Measurements from ENCODE around the gene PNPLA6. TPM values are rescaled to one million over a fixed set of nuclear protein-coding genes. Genes with fewer than 3 reads are reported as not detected.

Gene PNPLA6
- total and polyA plus RNA-seq, 4 experiments from 2014 or later, result 4.7 to 169 (median 90.8) TPM

DNA sequence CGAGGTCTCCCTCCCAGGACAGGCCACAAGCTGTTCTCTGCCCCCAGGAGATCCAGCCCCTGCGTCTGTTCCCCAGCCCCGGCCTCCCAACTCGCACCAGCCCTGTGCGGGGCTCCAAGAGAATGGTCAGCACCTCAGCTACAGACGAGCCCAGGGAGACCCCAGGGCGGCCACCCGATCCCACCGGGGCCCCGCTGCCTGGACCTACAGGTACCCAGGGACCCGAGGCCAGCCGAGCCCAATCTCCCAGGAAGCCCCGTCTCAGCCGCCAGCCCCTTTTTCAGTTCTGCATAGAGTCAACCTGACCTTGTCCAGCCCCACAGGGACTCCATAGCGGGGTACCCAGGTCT lies 5.9 kb downstream of the PNPLA6 start:
- Histone ChIP-seq H3K36me3 (ENCODE audit: insufficient read depth, low read length) (peaks cover 4% of the 10 kb centered on the region), H3K9me3 (ENCODE audit: control insufficient read depth in 1 of 2, low read length in 2 of 2) (no peaks in the 10 kb centered on the region), H3K4me3 (ENCODE audit: low read length in 2 of 2) (no peak overlapping the region), H3K4me1 (ENCODE audit: insufficient read depth, low read length) (peaks cover 7% of the 10 kb centered on the region), H3K27ac (ENCODE audit: low read depth, low read length) (no peak overlapping the region), H3K27me3 (ENCODE audit: insufficient read depth, low read length) (no peaks in the 10 kb centered on the region)
- intact Hi-C loops (cut with micrococcal nuclease), result no loop called here
- Mint-ChIP-seq H3K27me3 (no peaks in the 10 kb centered on the region), H3K36me3 (peaks cover 25 to 43% of the 10 kb centered on the region in 2 donors), H3K4me1 (peaks cover 7 to 26% (median 15%) of the 10 kb centered on the region in 4 donors), H3K9me3 (no peaks in the 10 kb centered on the region), H3K4me3 (no peak overlapping the region), H3K27ac (no peak overlapping the region)
- POLR2A ChIA-PET (ENCODE audit: partially characterized antibody), result no interaction called here
- CTCF ChIA-PET (ENCODE audit: partially characterized antibody), result no interaction called here
- DNase-seq, result peak in 1 of 5 donors; percentile 23

DNA sequence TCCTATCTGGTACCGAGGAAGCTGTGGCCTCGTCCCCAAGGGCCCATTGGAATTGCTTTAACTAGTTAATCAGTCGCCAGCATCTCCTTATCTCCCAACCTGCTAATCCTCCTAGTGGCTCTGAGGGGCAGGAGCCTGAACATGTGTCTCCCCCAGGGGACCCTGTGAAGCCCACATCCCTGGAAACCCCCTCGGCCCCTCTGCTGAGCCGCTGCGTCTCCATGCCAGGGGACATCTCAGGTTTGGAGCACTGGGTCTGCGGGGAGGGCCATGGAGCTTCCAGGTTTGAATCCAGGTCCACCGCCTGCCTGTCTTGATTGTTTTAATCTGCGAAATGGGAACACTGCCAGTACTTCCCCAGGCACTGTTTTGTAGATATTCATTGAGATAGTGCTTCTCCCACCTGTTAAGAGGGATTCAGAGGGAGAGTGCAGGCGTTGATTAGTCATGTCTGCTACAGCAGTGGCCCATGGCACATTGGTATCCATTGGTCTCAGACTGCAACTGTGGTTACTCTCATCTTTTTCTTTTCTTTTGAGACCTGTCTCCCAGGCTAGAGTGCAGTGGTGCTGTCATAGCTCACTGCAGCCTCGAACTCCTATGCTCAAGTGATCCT lies 6.4 kb downstream of the PNPLA6 start:
- Mint-ChIP-seq H3K4me1 (peaks cover 5 to 21% (median 12%) of the 10 kb centered on the region in 4 donors), H3K27ac (no peak overlapping the region), H3K27me3 (no peaks in the 10 kb centered on the region), H3K36me3 (peaks cover 25 to 41% of the 10 kb centered on the region in 2 donors), H3K4me3 (no peak overlapping the region), H3K9me3 (no peaks in the 10 kb centered on the region)
- POLR2A ChIA-PET (ENCODE audit: partially characterized antibody), result no interaction called here
- CTCF ChIA-PET (ENCODE audit: partially characterized antibody), result interaction anchor here (0.7 kb wide), 1 partner anchor 44 kb away, joined by 3 read pairs; no protein-coding TSS in a partner anchor
- intact Hi-C loops (cut with micrococcal nuclease), result no loop called here
- Histone ChIP-seq H3K27me3 (ENCODE audit: insufficient read depth, low read length) (no peaks in the 10 kb centered on the region), H3K4me3 (ENCODE audit: low read length in 2 of 2) (no peak overlapping the region), H3K9me3 (ENCODE audit: control insufficient read depth in 1 of 2, low read length in 2 of 2) (no peaks in the 10 kb centered on the region), H3K36me3 (ENCODE audit: insufficient read depth, low read length) (peaks cover 4% of the 10 kb centered on the region), H3K4me1 (ENCODE audit: insufficient read depth, low read length) (peaks cover 3% of the 10 kb centered on the region), H3K27ac (ENCODE audit: low read depth, low read length) (no peak overlapping the region)
- peak in 1 of 5 donors; percentile 11 for DNase-seq

GRCh38 chr19:7542556-7543348 lies 7.2 kb downstream of the PNPLA6 start:
- H3K9me3 ChIP-seq (ENCODE audit: control insufficient read depth in 1 of 2, low read length in 2 of 2), result no peaks in the 10 kb centered on the region
- POLR2A ChIA-PET (ENCODE audit: partially characterized antibody), result no interaction called here
- CTCF ChIA-PET (ENCODE audit: partially characterized antibody), result no interaction called here

GRCh38 chr19:7544626-7545025 lies 9.1 kb downstream of the PNPLA6 start:
- intact Hi-C loops (cut with micrococcal nuclease), result no loop called here
- no peaks in the 10 kb centered on the region for H3K9me3 Mint-ChIP-seq
- ChIA-PET CTCF (ENCODE audit: partially characterized antibody) (no interaction called here), POLR2A (ENCODE audit: partially characterized antibody) (interaction anchor here (0.6 to 0.8 kb wide), 2 partner anchors 23 to 216 kb away, joined by 3 to 4 read pairs; no protein-coding TSS in a partner anchor)
- no peaks in the 10 kb centered on the region for H3K27me3 ChIP-seq (ENCODE audit: insufficient read depth, low read length)
- H3K27ac ChIP-seq (ENCODE audit: low read depth, low read length), result no peak overlapping the region
- H3K4me1 ChIP-seq (ENCODE audit: insufficient read depth, low read length), result no peaks in the 10 kb centered on the region
- peaks cover 5 to 13% (median 6%) of the 10 kb centered on the region in 4 donors for H3K4me1 Mint-ChIP-seq
- H3K27ac Mint-ChIP-seq, result no peak overlapping the region
- H3K36me3 ChIP-seq (ENCODE audit: insufficient read depth, low read length), result peaks cover 4% of the 10 kb centered on the region
- H3K27me3 Mint-ChIP-seq, result no peaks in the 10 kb centered on the region
- no peak overlapping the region for H3K4me3 Mint-ChIP-seq
- H3K4me3 ChIP-seq (ENCODE audit: low read length in 2 of 2), result no peak overlapping the region
- H3K9me3 ChIP-seq (ENCODE audit: control insufficient read depth in 1 of 2, low read length in 2 of 2), result no peaks in the 10 kb centered on the region
- DNase-seq, result no peak
- peaks cover 22 to 38% of the 10 kb centered on the region in 2 donors for H3K36me3 Mint-ChIP-seq

More at GRCh38 chr19:7542556-7543348, 7.2 kb downstream of the PNPLA6 start:
- Mint-ChIP-seq H3K27me3 (no peaks in the 10 kb centered on the region), H3K27ac (peak overlapping the region in 1 of 7 donors; percentile 72), H3K4me3 (no peak overlapping the region), H3K9me3 (no peaks in the 10 kb centered on the region), H3K4me1 (peaks cover 5 to 17% (median 8%) of the 10 kb centered on the region in 4 donors), H3K36me3 (peaks cover 25 to 38% of the 10 kb centered on the region in 2 donors)
- Histone ChIP-seq H3K4me1 (ENCODE audit: insufficient read depth, low read length) (no peaks in the 10 kb centered on the region), H3K27ac (ENCODE audit: low read depth, low read length) (no peak overlapping the region), H3K36me3 (ENCODE audit: insufficient read depth, low read length) (peaks cover 4% of the 10 kb centered on the region), H3K4me3 (ENCODE audit: low read length in 2 of 2) (no peak overlapping the region), H3K27me3 (ENCODE audit: insufficient read depth, low read length) (no peaks in the 10 kb centered on the region)
- DNase-seq, result peak in 1 of 5 donors; percentile 19
- intact Hi-C loops (cut with micrococcal nuclease), result no loop called here

DNA sequence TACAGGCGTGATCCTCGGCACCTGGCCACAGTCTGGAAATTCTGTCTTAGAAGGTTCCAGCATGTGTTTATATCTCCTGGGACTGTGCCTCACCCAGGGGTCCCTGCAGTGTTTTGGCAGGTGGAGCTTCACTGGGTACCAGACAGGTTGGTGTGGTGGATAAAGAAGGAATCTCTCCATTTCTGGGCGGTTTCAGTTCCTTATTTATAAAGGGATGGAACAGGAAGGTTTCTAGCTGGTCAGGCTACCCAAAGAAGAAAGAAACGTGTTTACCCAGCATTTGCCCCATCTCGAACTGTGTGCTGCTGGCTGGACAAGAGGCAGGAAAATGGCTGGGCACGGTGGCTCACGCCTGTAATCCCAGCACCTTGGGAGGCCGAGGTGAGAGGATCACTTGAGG lies 9.8 kb downstream of the PNPLA6 start:
- peaks cover 4% of the 10 kb centered on the region for H3K36me3 ChIP-seq (ENCODE audit: insufficient read depth, low read length)
- H3K4me3 Mint-ChIP-seq, result no peak overlapping the region
- H3K9me3 Mint-ChIP-seq, result peaks cover 0 to 2% (median 0%) of the 10 kb centered on the region in 8 donors
- ChIA-PET CTCF (ENCODE audit: partially characterized antibody) (no interaction called here), POLR2A (ENCODE audit: partially characterized antibody) (no interaction called here)
- H3K4me1 ChIP-seq (ENCODE audit: insufficient read depth, low read length), result no peaks in the 10 kb centered on the region
- no peak overlapping the region for H3K27ac Mint-ChIP-seq
- intact Hi-C loops (cut with micrococcal nuclease), result no loop called here
- H3K4me3 ChIP-seq (ENCODE audit: low read length in 2 of 2), result no peak overlapping the region
- H3K9me3 ChIP-seq (ENCODE audit: control insufficient read depth in 1 of 2, low read length in 2 of 2), result no peaks in the 10 kb centered on the region
- H3K27me3 Mint-ChIP-seq, result no peaks in the 10 kb centered on the region
- H3K36me3 Mint-ChIP-seq, result peaks cover 23 to 34% of the 10 kb centered on the region in 2 donors
- no peak for DNase-seq
- peaks cover 5 to 10% (median 6%) of the 10 kb centered on the region in 4 donors for H3K4me1 Mint-ChIP-seq
- H3K27ac ChIP-seq (ENCODE audit: low read depth, low read length), result no peak overlapping the region
- no peaks in the 10 kb centered on the region for H3K27me3 ChIP-seq (ENCODE audit: insufficient read depth, low read length)

DNA sequence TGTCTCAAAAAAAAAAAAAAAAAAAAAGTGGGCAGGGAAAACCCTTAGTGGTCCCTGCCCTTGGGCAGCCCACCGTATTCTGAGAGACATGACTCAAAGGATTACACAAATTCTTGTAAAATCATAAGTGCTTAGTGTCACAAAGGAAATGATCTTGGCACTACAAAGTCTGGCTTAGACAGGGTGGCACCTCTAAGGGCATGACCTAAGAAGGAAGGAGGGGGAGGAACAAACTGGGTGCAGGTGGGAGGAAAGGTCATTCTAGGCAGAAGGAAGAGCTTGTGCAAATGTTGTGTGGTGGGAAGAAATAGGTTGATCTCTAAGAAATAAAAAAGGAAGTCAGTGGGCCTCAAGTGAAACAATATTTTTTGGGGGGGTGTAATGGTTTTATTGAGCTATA lies 10.4 kb downstream of the PNPLA6 start:
- H3K27me3 ChIP-seq (ENCODE audit: insufficient read depth, low read length), result no peaks in the 10 kb centered on the region
- peak in 1 of 5 donors; percentile 4 for DNase-seq
- intact Hi-C loops (cut with micrococcal nuclease), result no loop called here
- no peaks in the 10 kb centered on the region for H3K27me3 Mint-ChIP-seq
- H3K36me3 ChIP-seq (ENCODE audit: insufficient read depth, low read length), result peaks cover 4% of the 10 kb centered on the region
- ChIA-PET CTCF (ENCODE audit: partially characterized antibody) (interaction anchor here (1.2 to 1.5 kb wide), 2 partner anchors 22 to 23 kb away, joined by 3 to 4 read pairs; no protein-coding TSS in a partner anchor), POLR2A (ENCODE audit: partially characterized antibody) (no interaction called here)
- peaks cover 0 to 3% (median 0%) of the 10 kb centered on the region in 8 donors for H3K9me3 Mint-ChIP-seq
- no peaks in the 10 kb centered on the region for H3K9me3 ChIP-seq (ENCODE audit: control insufficient read depth in 1 of 2, low read length in 2 of 2)
- H3K4me3 Mint-ChIP-seq, result no peak overlapping the region
- H3K27ac Mint-ChIP-seq, result peak overlapping the region in 5 of 7 donors; percentile 5 to 91 (median 47)
- H3K4me1 Mint-ChIP-seq, result peaks cover 5 to 9% (median 6%) of the 10 kb centered on the region in 4 donors
- no peaks in the 10 kb centered on the region for H3K4me1 ChIP-seq (ENCODE audit: insufficient read depth, low read length)
- no peak overlapping the region for H3K4me3 ChIP-seq (ENCODE audit: low read length in 2 of 2)
- H3K27ac ChIP-seq (ENCODE audit: low read depth, low read length), result no peak overlapping the region
- H3K36me3 Mint-ChIP-seq, result peaks cover 21 to 35% of the 10 kb centered on the region in 2 donors

- ChIA-PET POLR2A (ENCODE audit: partially characterized antibody) (no interaction called here), CTCF (ENCODE audit: partially characterized antibody) (interaction anchor here (1.2 to 1.5 kb wide), 2 partner anchors 21 to 24 kb away, joined by 3 to 4 read pairs; no protein-coding TSS in a partner anchor)
- Mint-ChIP-seq H3K9me3 (peaks cover 0 to 3% (median 0%) of the 10 kb centered on the region in 8 donors), H3K4me1 (peaks cover 5 to 13% (median 6%) of the 10 kb centered on the region in 4 donors), H3K27me3 (no peaks in the 10 kb centered on the region), H3K27ac (peak overlapping the region in 1 of 7 donors; percentile 23), H3K36me3 (peaks cover 17 to 33% of the 10 kb centered on the region in 2 donors), H3K4me3 (no peak overlapping the region)
- Histone ChIP-seq H3K9me3 (ENCODE audit: control insufficient read depth in 1 of 2, low read length in 2 of 2) (no peaks in the 10 kb centered on the region), H3K36me3 (ENCODE audit: insufficient read depth, low read length) (no peaks in the 10 kb centered on the region), H3K4me1 (ENCODE audit: insufficient read depth, low read length) (no peaks in the 10 kb centered on the region), H3K27me3 (ENCODE audit: insufficient read depth, low read length) (no peaks in the 10 kb centered on the region), H3K4me3 (ENCODE audit: low read length in 2 of 2) (no peak overlapping the region), H3K27ac (ENCODE audit: low read depth, low read length) (no peak overlapping the region)
- no peak for DNase-seq
- intact Hi-C loops (cut with micrococcal nuclease), result no loop called here
Measured at GRCh38 chr19:7547159-7547558, 11.6 kb downstream of the PNPLA6 start.

Data from CD4-positive, alpha-beta memory T cell (primary cell).